Fibroblast of lung (primary cell): ENCODE results near the gene TMEM138.

Experiments used
- CTCF ChIP-seq, 2 donors: IDR thresholded peaks in 1 of 2; conservative IDR thresholded peaks in 1 of 2; 1 replicate in 1 of 2; 2 replicates in 1 of 2; pipeline ENCODE4 v1.5.1; 2011 to 2012; ENCODE audit warnings: low read length in 2 of 2, control low read depth in 1 of 2, inconsistent platforms in 1 of 2, low read depth in 1 of 2, mild to moderate bottlenecking in 1 of 2
- EZH2 ChIP-seq: IDR thresholded peaks from 2 replicates; pipeline ENCODE4 v1.5.1; 2012; ENCODE audit warnings: low read length, control low read depth, mild to moderate bottlenecking; ENCODE audit errors: missing control alignments

- TF ChIP-seq CTCF (conservative IDR thresholded peaks at IDR 0.05 in 1 of 2, IDR thresholded peaks at IDR 0.05 in 1 of 2; ENCODE audit: low read depth in 1 of 2, low read length in 2 of 2) (no peak), EZH2 (no peak)
These were observed 51.3 kb downstream of the TMEM138 start for GRCh38 chr11:61413496-61413895.
